Astrocyte (in vitro differentiated cells and primary cell): ENCODE results near the gene PRKCD.

Experiments used
- CTCF ChIP-seq: IDR thresholded peaks from 2 replicates; pipeline ENCODE4 v1.5.1; 2011; ENCODE audit warnings: low read depth, mild to moderate bottlenecking, inconsistent platforms, low read length, moderate library complexity; ENCODE audit not compliant: insufficient read depth
- EZH2 ChIP-seq: IDR thresholded peaks from 2 replicates; pipeline ENCODE4 v1.6.1; 2012; ENCODE audit warnings: mild to moderate bottlenecking, low read length, inconsistent platforms; ENCODE audit not compliant: insufficient read depth

- TF ChIP-seq CTCF (no peak), EZH2 (no peak)
Observed at GRCh38 chr3:53231532-53232511, 70.8 kb downstream of the PRKCD start.
